Measurements from ENCODE around the gene ZCCHC3. TPM values are rescaled to one million over a fixed set of nuclear protein-coding genes. Genes with fewer than 3 reads are reported as not detected.
"Not testable (repeated sequence)": the region's sequence is repeated elsewhere in the genome, so short reads cannot be mapped to it uniquely, and the experiment has no call there.

ZCCHC3 gene
- total RNA-seq, 1 donor from 2014 or later: 40.5 TPM

DNA sequence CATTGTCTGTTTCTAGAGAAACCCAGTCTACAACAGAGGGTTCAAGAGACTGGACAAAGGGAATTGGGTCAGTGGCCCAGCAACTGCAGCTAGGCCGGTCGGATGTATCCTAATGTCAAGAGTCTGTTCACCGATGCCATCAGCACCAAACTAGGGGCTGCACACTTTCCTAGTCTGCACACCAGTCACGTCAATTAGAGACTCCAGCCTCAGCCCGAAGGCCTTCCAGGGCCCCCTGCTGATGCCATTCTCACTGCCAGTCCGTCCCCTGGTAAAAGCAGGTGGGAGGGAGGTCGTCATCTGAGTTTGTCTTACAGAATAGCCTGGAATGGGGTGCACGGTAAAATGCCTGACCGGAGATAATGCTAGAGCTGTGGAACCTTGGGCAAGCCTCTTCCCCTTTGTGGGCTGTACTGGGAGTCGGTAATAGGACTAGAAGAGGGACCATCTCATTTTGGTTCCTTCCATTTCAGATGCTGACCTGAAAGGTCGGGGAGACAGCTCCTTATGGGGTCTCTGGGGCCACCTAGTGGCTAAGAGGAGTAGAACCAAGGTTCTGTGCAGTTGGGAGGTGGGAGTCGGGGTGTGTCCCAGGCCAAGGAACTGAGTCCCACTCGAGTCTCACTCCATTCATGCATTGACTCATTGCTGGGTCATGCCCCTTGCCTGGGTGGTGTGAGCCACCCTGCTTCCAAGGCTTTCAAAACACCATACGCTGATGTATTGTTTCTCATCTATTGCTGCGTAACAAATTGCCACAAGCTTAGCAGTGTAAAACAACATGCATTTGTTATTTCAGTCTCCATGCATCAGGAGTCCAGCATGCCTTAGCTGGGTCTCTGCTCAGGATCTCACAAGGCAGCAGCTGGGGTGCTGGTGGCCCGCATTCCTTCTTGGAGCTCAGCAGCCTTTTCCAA lies 33.1 kb downstream of the ZCCHC3 start:
- H3K4me3 Mint-ChIP-seq: peak overlapping the region; percentile 61
- DNase-seq (ENCODE audit: extremely low spot score, unreplicated experiment): no peak
- H3K27me3 Mint-ChIP-seq: no peaks in the 10 kb centered on the region
- peaks cover 11% of the 10 kb centered on the region for H3K36me3 Mint-ChIP-seq
- no peak overlapping the region for H3K27ac Mint-ChIP-seq
- no peaks in the 10 kb centered on the region for H3K9me3 Mint-ChIP-seq
- TF ChIP-seq, protein P1, sequence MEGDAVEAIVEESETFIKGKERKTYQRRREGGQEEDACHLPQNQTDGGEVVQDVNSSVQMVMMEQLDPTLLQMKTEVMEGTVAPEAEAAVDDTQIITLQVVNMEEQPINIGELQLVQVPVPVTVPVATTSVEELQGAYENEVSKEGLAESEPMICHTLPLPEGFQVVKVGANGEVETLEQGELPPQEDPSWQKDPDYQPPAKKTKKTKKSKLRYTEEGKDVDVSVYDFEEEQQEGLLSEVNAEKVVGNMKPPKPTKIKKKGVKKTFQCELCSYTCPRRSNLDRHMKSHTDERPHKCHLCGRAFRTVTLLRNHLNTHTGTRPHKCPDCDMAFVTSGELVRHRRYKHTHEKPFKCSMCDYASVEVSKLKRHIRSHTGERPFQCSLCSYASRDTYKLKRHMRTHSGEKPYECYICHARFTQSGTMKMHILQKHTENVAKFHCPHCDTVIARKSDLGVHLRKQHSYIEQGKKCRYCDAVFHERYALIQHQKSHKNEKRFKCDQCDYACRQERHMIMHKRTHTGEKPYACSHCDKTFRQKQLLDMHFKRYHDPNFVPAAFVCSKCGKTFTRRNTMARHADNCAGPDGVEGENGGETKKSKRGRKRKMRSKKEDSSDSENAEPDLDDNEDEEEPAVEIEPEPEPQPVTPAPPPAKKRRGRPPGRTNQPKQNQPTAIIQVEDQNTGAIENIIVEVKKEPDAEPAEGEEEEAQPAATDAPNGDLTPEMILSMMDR (conservative IDR thresholded peaks at IDR 0.05): peak; percentile 92
- peaks cover 25% of the 10 kb centered on the region for H3K4me1 Mint-ChIP-seq (ENCODE audit: unreplicated experiment)

DNA sequence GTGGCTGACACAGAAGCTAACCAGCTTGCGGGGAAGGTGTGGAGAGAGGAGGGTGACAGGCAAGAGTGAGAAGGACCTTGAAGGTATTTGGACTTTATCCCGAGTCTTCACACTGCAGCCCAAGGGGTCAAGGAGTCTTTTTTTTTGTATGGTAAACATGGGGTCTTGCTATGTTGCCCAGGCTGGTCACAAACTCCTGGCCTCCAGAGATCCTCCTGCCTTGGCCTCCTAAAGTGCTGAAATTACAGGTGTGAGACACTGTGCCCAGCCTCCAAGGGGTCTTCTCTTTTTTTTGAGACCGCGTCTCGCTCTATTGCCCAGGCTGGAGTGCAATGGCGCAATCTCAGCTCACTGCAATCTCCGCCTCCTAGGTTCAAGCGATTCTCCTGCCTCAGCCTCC lies 37.2 kb downstream of the ZCCHC3 start:
- Mint-ChIP-seq H3K27me3 (no peaks in the 10 kb centered on the region), H3K9me3 (no peaks in the 10 kb centered on the region), H3K36me3 (peaks cover 12% of the 10 kb centered on the region), H3K4me3 (no peak overlapping the region), H3K4me1 (ENCODE audit: unreplicated experiment) (peaks cover 10% of the 10 kb centered on the region), H3K27ac (no peak overlapping the region)
- DNase-seq (ENCODE audit: extremely low spot score, unreplicated experiment): no peak
- TF ChIP-seq, protein P1 (conservative IDR thresholded peaks at IDR 0.05): no peak

DNA sequence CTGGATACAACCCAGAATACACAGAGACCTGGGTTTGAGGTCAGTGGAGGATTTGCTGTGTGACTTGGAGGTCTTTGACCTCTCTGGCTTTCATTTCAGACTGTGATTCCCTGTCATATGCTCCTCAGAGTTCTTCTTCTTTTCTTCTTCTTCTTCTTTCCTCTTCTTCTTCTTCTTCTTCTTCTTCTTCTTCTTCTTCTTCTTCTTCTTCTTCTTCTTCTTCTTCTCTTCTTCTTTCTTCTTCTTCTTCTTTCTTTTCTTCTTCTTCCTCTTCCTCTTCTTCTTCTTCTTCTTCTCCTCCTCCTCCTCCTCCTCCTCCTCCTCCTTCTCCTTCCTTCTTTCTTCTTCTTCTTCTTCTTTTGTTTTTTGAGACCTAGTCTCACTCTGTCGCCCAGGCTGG lies 38.7 kb downstream of the ZCCHC3 start:
- H3K27ac Mint-ChIP-seq; H3K4me3 Mint-ChIP-seq; DNase-seq (ENCODE audit: extremely low spot score, unreplicated experiment); H3K9me3 Mint-ChIP-seq; H3K27me3 Mint-ChIP-seq; H3K4me1 Mint-ChIP-seq (ENCODE audit: unreplicated experiment): not testable (repeated sequence)
- peaks cover 12% of the 10 kb centered on the region for H3K36me3 Mint-ChIP-seq

DNA sequence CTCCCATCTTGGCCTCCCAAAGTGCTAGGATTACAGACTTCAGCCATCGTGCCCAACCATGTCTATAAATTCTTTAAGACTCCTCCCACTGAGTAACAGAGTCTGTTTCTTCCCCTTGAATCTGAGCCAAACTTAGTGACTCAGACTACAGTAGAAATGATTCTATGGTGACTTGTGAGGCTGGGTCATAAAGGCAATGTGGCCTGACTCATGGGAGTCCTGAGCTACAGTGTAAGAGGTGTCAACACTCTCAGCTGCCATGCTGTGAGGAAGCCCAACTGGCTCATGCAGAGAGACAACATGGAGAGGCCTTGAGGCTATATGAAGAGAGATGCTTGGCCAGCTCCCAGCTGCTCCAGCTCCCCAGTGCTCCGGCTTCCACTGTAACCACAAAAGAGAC lies 44.3 kb downstream of the ZCCHC3 start:
- Mint-ChIP-seq H3K4me3 (no peak overlapping the region), H3K36me3 (peaks cover 11% of the 10 kb centered on the region), H3K27ac (no peak overlapping the region), H3K27me3 (no peaks in the 10 kb centered on the region), H3K9me3 (no peaks in the 10 kb centered on the region), H3K4me1 (ENCODE audit: unreplicated experiment) (peaks cover 6% of the 10 kb centered on the region)
- no peak for DNase-seq (ENCODE audit: extremely low spot score, unreplicated experiment)
- TF ChIP-seq, protein P1 (conservative IDR thresholded peaks at IDR 0.05): no peak

DNA sequence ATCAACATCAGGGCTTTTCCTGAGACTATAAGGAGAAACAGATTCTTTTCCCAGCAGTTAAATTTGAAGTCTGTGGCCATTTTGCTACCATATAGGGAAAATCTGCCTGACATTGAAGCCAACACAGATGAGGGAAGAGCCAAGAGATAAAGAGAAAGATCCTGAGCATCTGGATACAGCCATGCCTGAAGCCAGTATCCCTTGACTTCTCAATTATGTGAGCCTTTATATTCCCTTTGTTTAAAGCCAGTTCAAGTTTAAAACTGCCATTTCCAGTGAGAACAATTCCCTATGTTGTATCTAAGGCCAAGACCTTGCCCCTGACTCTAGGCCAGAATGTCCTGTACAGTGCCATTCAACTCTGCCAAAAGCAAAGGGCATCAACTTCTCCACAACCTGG lies 45.7 kb downstream of the ZCCHC3 start:
- TF ChIP-seq, protein P1 (conservative IDR thresholded peaks at IDR 0.05): no peak
- Mint-ChIP-seq H3K36me3 (peaks cover 8% of the 10 kb centered on the region), H3K4me3 (no peak overlapping the region), H3K27me3 (no peaks in the 10 kb centered on the region), H3K9me3 (no peaks in the 10 kb centered on the region), H3K4me1 (ENCODE audit: unreplicated experiment) (peaks cover 7% of the 10 kb centered on the region), H3K27ac (no peak overlapping the region)
- DNase-seq (ENCODE audit: extremely low spot score, unreplicated experiment): no peak

DNA sequence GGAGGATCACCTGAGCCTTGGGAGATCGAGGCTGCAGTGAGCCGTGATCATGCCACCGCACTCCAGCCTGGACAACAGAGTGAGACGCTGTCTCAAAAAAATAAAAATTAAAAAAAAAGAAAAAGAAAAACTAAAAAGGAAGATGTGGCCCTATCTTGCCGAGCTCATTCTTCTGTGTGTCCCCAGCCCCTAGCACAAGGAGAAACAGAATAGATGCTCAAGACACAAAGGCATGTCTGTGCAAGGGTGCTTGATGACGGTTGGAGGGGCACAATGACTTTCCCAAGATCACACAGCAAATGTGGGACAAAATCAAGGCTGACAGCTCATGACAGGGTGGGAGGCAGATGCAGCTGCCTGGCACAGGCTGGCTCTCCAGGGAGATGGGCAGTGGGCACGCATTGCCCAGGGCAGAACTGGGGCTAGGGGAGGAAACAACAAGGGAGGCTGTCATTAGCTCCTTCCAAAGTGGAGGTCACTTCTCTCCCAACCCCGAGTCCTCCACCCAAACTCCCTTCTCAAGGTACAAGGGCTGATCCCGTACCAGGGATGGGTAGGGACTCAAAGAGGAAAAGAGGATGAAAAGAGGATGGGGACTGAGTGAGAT lies 48.8 kb downstream of the ZCCHC3 start:
- peaks cover 16% of the 10 kb centered on the region for H3K4me1 Mint-ChIP-seq (ENCODE audit: unreplicated experiment)
- no peaks in the 10 kb centered on the region for H3K9me3 Mint-ChIP-seq
- TF ChIP-seq, protein P1 (conservative IDR thresholded peaks at IDR 0.05): no peak
- no peaks in the 10 kb centered on the region for H3K27me3 Mint-ChIP-seq
- peaks cover 17% of the 10 kb centered on the region for H3K36me3 Mint-ChIP-seq
- H3K27ac Mint-ChIP-seq: peak overlapping the region; percentile 93
- no peak for DNase-seq (ENCODE audit: extremely low spot score, unreplicated experiment)
- peak overlapping the region; percentile 96 for H3K4me3 Mint-ChIP-seq
